Chondrocyte (in vitro differentiated cells): ENCODE data around the gene CTXN1. TPM values are rescaled to one million over a fixed set of nuclear protein-coding genes. Genes with fewer than 3 reads are reported as not detected.
"Not testable (repeated sequence)": the region's sequence is repeated elsewhere in the genome, so short reads cannot be mapped to it uniquely, and the experiment has no call there.

Experiments
- DNase-seq: peaks from one replicate; pipeline ENCODE4 v3.0.0; 2021; ENCODE audit warnings: mixed read lengths, low spot score
- H3K27ac Mint-ChIP-seq: one replicate; pipeline ENCODE4 v1.8.0; 2021; ENCODE audit warnings: mild to moderate bottlenecking, moderate library complexity, mixed read lengths; ENCODE audit not compliant: unreplicated experiment
- H3K27me3 Mint-ChIP-seq: 2 replicates; pipeline ENCODE4 v1.8.0; 2021; ENCODE audit warnings: low read depth, mixed read lengths
- H3K36me3 Mint-ChIP-seq: 2 replicates; pipeline ENCODE4 v1.8.0; 2021; ENCODE audit warnings: low read depth, mixed read lengths
- H3K4me1 Mint-ChIP-seq: 2 replicates; pipeline ENCODE4 v1.8.0; 2021; ENCODE audit warnings: low read depth, mild to moderate bottlenecking, mixed read lengths
- H3K4me3 Mint-ChIP-seq: one replicate; pipeline ENCODE4 v1.8.0; 2021; ENCODE audit warnings: mild to moderate bottlenecking, moderate library complexity, mixed read lengths; ENCODE audit not compliant: unreplicated experiment
- H3K9me3 Mint-ChIP-seq: 2 replicates; pipeline ENCODE4 v1.8.0; 2021; ENCODE audit warnings: low read depth, mixed read lengths
- CTCF ChIP-seq: fragments of 200-600 bp; sonication (generic); IDR thresholded peaks from 2 replicates; pipeline ENCODE4 v1.5.0; 2021; ENCODE audit warnings: antibody characterized with exemption, mild to moderate bottlenecking, moderate library complexity
- total RNA-seq: library from RNA; stranded (reverse); gene quantifications from 3 replicates; pipeline ENCODE4 v1.2.1, GENCODE V29; 2021

CTXN1 gene
- total RNA-seq, 1 donor from 2014 or later = 36.0 TPM

GRCh38 chr19:7920519-7921301 is 5.2 kb downstream of the CTXN1 start:
- Mint-ChIP-seq H3K36me3 (no peaks in the 10 kb centered on the region), H3K9me3 (no peaks in the 10 kb centered on the region), H3K4me3 (peak overlapping the region; percentile 82), H3K27ac (peak overlapping the region; percentile 95), H3K27me3 (no peaks in the 10 kb centered on the region), H3K4me1 (peaks cover 44% of the 10 kb centered on the region)
- no peak for TF ChIP-seq CTCF
- peak; percentile 98 for DNase-seq

GRCh38 chr19:7919610-7920518 is 6.1 kb downstream of the CTXN1 start, which contains the start of gene SNAPC2:
TSS of gene SNAPC2 (plus strand) at chr19:7920338. CDS start at chr19:7920367, 29 bp downstream.
- TF ChIP-seq CTCF = peak; percentile 44
- no peaks in the 10 kb centered on the region for H3K9me3 Mint-ChIP-seq
- H3K36me3 Mint-ChIP-seq = no peaks in the 10 kb centered on the region
- peaks cover 48% of the 10 kb centered on the region for H3K4me1 Mint-ChIP-seq
- DNase-seq = peak; percentile 98
- H3K4me3 Mint-ChIP-seq = peak within 1 kb of the TSS; percentile 82
- H3K27me3 Mint-ChIP-seq = no peaks in the 10 kb centered on the region
- H3K27ac Mint-ChIP-seq = peak within 1 kb of the TSS; percentile 95

DNA sequence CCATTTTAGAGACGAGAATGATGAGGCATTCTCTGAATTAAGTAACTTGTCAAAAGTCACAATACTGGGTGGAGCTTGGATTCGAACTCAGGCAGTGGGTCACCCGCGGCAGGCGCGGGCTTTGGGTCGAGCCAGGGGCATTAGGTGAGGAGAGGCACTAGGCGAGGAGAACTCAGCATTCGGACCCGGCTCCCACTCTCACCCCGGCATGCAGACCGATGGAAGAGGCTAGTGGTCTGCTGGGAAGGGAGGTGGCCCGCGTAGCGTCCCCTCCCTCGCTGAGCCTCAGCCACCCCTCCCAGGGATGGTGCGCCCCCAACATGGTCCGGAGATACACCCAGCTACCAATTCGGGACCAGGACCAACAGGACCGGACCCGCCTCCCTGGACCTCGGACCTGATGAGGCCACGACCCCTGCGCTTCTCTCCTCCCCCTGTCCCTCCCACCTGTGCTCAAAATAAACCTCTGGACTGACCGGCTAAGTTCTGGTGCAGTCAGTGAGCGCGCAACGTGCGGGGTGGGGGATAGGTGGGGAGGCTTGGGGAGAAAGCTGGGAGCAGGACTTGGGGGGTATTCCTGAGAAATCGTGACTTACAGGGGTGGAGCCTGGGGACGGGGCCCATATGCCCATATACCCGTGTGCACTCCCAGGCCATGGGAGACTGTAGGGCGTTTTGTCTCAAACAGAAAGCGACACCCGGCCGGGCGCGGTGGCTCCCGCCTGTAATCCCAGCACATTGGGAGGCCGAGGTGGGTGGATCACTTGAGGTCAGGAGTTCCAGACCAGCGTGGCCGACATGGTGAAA is 7.1 kb downstream of the CTXN1 start:
- TF ChIP-seq CTCF = no peak
- Mint-ChIP-seq H3K27me3 (no peaks in the 10 kb centered on the region), H3K27ac (no peak overlapping the region), H3K9me3 (no peaks in the 10 kb centered on the region), H3K4me1 (peaks cover 45% of the 10 kb centered on the region), H3K36me3 (no peaks in the 10 kb centered on the region), H3K4me3 (peak overlapping the region; percentile 82)
- peak; percentile 95 for DNase-seq

GRCh38 chr19:7918062-7918614 is 7.8 kb downstream of the CTXN1 start:
- Mint-ChIP-seq H3K4me1 (peaks cover 42% of the 10 kb centered on the region), H3K4me3 (peak overlapping the region; percentile 62)
- not testable (repeated sequence) for H3K27ac Mint-ChIP-seq, H3K9me3 Mint-ChIP-seq, DNase-seq, H3K36me3 Mint-ChIP-seq, H3K27me3 Mint-ChIP-seq
- TF ChIP-seq CTCF = peak; percentile 4
